SIG-M5 treated with dmso at 0.1 percent for 504 hours (cell line): Measurements from ENCODE around the gene TTLL9.

Source experiments
- DNase-seq: peaks from one replicate; lab custom pipeline; 2025; ENCODE audit not compliant: unreplicated experiment; lab: John Stamatoyannopoulos, UW

TTLL9 gene

GRCh38 chr20:31974951-31975487, 104.6 kb downstream of the TTLL9 start:
- DNase-seq = no peak

- DNase-seq = no peak
Observed at GRCh38 chr20:31975874-31976273, 105.4 kb downstream of the TTLL9 start.

GRCh38 chr20:31977080-31977479, 106.6 kb downstream of the TTLL9 start:
- DNase-seq = no peak

GRCh38 chr20:31979713-31980426, 109.4 kb downstream of the TTLL9 start:
- no peak for DNase-seq

- DNase-seq = no peak
Observed at GRCh38 chr20:31981784-31982183, 111.3 kb downstream of the TTLL9 start.

GRCh38 chr20:31984981-31985471, 114.6 kb downstream of the TTLL9 start:
- DNase-seq = no peak

GRCh38 chr20:31987744-31988143, 117.3 kb downstream of the TTLL9 start:
- DNase-seq = no peak

- DNase-seq = no peak
Observed at GRCh38 chr20:31988430-31989015, 118.1 kb downstream of the TTLL9 start.

GRCh38 chr20:31989030-31989645, 118.7 kb downstream of the TTLL9 start:
- DNase-seq = no peak

- DNase-seq = no peak
Observed at GRCh38 chr20:31990641-31991338, 120.4 kb downstream of the TTLL9 start.

GRCh38 chr20:31991339-31991705, 120.9 kb downstream of the TTLL9 start:
- no peak for DNase-seq

GRCh38 chr20:31992086-31992485, 121.7 kb downstream of the TTLL9 start:
- no peak for DNase-seq
